Subcutaneous abdominal adipose tissue (tissue), 5 donors: ENCODE data around the gene GZMB.
A peak's percentile ranks its signal among the peaks of the same experiment; 100 is the strongest.
"Not testable (repeated sequence)": the region's sequence is repeated elsewhere in the genome, so short reads cannot be mapped to it uniquely, and the experiment has no call there.

Experiments
- H3K27ac ChIP-seq: one replicate; pipeline ENCODE4 v1.7.0; 2013; ENCODE audit warnings: low read depth, mild to moderate bottlenecking, inconsistent platforms, low read length, moderate library complexity
- H3K27me3 ChIP-seq, 5 donors: one replicate each; pipeline ENCODE4 v1.7.0; 2013; ENCODE audit warnings: low read length in 5 of 5, inconsistent platforms in 1 of 5; ENCODE audit not compliant: control insufficient read depth in 5 of 5, insufficient read depth in 4 of 5
- H3K36me3 ChIP-seq, 5 donors: one replicate each; pipeline ENCODE4 v1.7.0; 2013; ENCODE audit warnings: low read length in 5 of 5; ENCODE audit not compliant: control insufficient read depth in 5 of 5, insufficient read depth in 5 of 5
- H3K4me1 ChIP-seq, 5 donors: one replicate each; pipeline ENCODE4 v1.7.0; 2013; ENCODE audit warnings: low read length in 5 of 5, mild to moderate bottlenecking in 3 of 5, moderate library complexity in 1 of 5; ENCODE audit not compliant: control insufficient read depth in 5 of 5, insufficient read depth in 5 of 5
- H3K4me3 ChIP-seq, 5 donors: one replicate each; pipeline ENCODE4 v1.7.0; 2013; ENCODE audit warnings: low read length in 5 of 5, low read depth in 1 of 5
- H3K9ac ChIP-seq, 5 donors: one replicate each; pipeline ENCODE4 v1.7.0; 2013; ENCODE audit warnings: low read length in 5 of 5, mild to moderate bottlenecking in 4 of 5, moderate library complexity in 3 of 5
- H3K9me3 ChIP-seq, 5 donors: one replicate each; pipeline ENCODE4 v1.7.0; 2013; ENCODE audit warnings: low read length in 5 of 5; ENCODE audit not compliant: control insufficient read depth in 5 of 5
- donor health status: healthy.
- donor health status: healthy.
- donor health status: healthy.
- donor health status: healthy.
- donor health status: healthy.

The GZMB gene

DNA sequence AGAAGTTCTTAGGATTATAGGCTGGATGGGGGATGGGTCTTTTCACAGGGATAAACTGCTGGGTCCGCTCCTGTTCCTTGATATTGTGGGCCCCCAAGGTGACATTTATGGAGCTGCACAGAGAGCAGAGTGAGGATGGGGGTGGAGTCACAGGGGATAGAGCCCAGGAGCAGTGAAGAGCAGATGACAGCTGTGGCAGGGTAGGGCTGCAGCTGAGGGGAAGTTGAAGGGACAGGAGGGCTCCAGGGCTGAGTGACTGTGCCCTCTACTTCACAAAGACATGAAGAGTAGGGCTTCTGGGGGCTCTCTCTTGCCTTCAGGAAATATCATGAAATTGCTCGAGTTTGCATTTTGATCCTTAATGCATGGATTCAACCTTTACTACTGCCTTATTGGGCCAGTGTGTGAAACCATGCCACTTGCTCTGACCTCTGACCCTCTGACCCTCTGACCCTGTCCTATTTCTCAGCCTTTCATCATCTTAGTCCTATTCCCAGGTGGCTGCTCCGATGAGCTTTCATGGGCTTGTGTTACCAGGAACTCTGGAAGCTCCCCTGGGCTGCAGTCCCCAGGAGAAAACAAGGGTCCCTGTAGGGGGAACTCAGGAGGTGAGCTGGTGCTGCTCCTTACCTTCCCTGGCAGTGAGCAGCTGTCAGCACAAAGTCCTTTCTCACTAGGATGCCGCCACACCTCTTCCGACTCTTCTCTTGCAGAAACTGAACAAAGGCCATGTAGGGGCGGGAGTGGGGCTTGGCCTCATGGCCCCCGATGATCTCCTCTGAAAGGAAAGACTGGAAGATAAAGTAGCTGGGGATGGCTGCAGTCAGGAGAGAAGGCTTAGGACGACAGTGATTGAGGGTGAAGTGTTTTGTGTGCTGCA, 26.1 kb downstream of the GZMB start:
- no peaks in the 10 kb centered on the region for H3K4me1 ChIP-seq
- no peaks in the 10 kb centered on the region for H3K9me3 ChIP-seq
- no peaks in the 10 kb centered on the region for H3K27me3 ChIP-seq
- H3K36me3 ChIP-seq, result no peaks in the 10 kb centered on the region
- H3K9ac ChIP-seq, result no peak overlapping the region
- H3K27ac ChIP-seq, result no peak overlapping the region
- H3K4me3 ChIP-seq, result no peak overlapping the region

DNA sequence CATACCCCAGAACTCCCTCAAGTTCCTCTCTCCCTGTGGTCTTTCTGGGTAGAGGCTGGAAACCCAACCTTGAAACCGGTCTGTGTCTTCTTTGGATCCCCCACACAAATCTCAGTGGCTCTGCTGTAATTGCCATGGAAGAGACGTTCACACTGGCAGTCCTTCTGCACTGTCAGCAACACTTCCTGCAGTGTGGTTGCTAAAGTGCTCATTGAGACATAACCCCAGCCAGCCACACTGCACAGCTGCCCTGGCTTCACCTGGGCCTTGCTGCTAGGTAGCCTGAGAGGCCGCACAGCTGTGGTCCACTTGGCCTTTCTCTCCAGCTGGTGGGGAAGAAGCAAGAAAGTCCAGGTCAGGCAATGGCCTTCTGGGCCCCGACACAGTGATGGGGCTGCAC, 26.9 kb downstream of the GZMB start:
- H3K36me3 ChIP-seq, result no peaks in the 10 kb centered on the region
- no peak overlapping the region for H3K27ac ChIP-seq
- no peaks in the 10 kb centered on the region for H3K4me1 ChIP-seq
- no peak overlapping the region for H3K4me3 ChIP-seq
- H3K27me3 ChIP-seq, result no peaks in the 10 kb centered on the region
- H3K9me3 ChIP-seq, result no peaks in the 10 kb centered on the region
- no peak overlapping the region for H3K9ac ChIP-seq

DNA sequence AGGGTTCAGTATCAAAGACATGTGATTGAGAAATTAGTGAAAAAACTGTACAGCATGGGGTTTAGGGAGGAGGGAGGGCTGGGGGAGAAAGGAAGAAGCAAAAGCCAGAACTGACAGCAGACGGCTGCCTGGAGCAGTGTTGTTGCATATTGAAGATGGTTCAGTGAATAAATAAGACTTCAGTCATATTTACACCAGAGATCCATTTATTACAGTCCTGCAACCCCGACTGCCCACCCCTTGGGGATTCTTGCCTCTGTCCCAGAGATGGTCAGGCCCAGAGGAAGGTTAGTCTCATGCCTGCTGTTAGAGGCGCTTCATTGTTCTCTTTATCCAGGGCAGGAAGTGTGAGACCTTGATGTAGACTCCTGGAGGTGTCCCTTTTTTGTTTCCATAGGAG, 27.7 kb downstream of the GZMB start:
- H3K9ac ChIP-seq, result no peak overlapping the region
- no peaks in the 10 kb centered on the region for H3K9me3 ChIP-seq
- H3K4me1 ChIP-seq, result no peaks in the 10 kb centered on the region
- H3K4me3 ChIP-seq, result no peak overlapping the region
- H3K27ac ChIP-seq, result no peak overlapping the region
- H3K27me3 ChIP-seq, result no peaks in the 10 kb centered on the region
- no peaks in the 10 kb centered on the region for H3K36me3 ChIP-seq

DNA sequence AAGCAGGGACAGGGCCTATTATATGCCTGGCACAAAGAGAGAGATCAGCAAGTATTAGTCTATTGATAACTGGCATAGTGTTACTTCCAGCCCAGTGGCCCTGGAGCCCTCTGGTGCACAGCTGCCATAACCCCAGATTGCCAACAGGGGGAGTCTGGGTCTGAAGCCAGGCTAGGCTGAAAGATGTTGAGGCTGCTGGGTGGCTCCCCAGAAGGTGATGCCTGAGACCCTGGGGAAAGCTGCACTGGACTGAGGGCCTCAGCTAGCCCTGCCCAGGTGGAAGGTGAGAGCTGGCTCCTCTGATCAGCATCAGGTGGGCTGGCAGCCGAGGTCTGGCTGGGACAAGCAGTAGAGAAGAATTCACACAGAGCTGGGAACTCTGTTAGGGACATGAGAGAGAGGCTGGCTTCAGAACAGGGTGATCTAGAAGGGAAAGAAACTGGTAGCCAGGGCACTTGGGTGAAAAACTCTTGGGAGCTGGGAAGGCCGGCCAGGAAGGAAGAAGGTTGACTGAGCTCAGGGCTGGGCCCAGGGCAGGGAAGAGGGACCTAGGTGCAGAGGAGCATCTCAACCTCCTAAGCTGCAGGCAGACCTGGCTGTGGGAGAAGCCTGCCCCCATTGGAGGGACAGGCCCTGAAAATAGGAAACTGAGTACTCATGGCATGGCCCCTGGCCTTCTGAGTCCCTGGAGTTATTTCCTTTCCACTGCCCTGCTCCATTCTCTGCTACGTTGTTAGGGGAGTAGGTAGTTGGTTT, 28.4 kb downstream of the GZMB start:
- no peaks in the 10 kb centered on the region for H3K36me3 ChIP-seq
- H3K9ac ChIP-seq, result no peak overlapping the region
- H3K4me3 ChIP-seq, result no peak overlapping the region
- no peaks in the 10 kb centered on the region for H3K9me3 ChIP-seq
- no peak overlapping the region for H3K27ac ChIP-seq
- no peaks in the 10 kb centered on the region for H3K4me1 ChIP-seq
- H3K27me3 ChIP-seq, result peaks cover 0 to 2% (median 0%) of the 10 kb centered on the region in 5 donors

- H3K4me1 ChIP-seq, result no peaks in the 10 kb centered on the region
- no peak overlapping the region for H3K4me3 ChIP-seq
- no peaks in the 10 kb centered on the region for H3K36me3 ChIP-seq
- peaks cover 2 to 27% (median 17%) of the 10 kb centered on the region in 5 donors for H3K9me3 ChIP-seq
- no peak overlapping the region for H3K27ac ChIP-seq
- H3K9ac ChIP-seq, result no peak overlapping the region
- H3K27me3 ChIP-seq, result peaks cover 0 to 3% (median 0%) of the 10 kb centered on the region in 5 donors
Observed at GRCh38 chr14:24597403-24597802, 36.6 kb downstream of the GZMB start.

GRCh38 chr14:24595073-24595808, 38.7 kb downstream of the GZMB start:
- Histone ChIP-seq H3K36me3 (no peaks in the 10 kb centered on the region), H3K4me1 (no peaks in the 10 kb centered on the region), H3K27me3 (no peaks in the 10 kb centered on the region), H3K27ac (no peak overlapping the region), H3K9ac (no peak overlapping the region), H3K9me3 (peaks cover 2 to 27% (median 17%) of the 10 kb centered on the region in 5 donors), H3K4me3 (peak overlapping the region in 2 of 5 donors; percentile 18 to 25)

GRCh38 chr14:24591004-24591403, 43.0 kb downstream of the GZMB start:
- H3K36me3 ChIP-seq, H3K27ac ChIP-seq, H3K27me3 ChIP-seq, H3K9ac ChIP-seq, H3K4me1 ChIP-seq, H3K4me3 ChIP-seq: not testable (repeated sequence)
- H3K9me3 ChIP-seq, result peaks cover 2 to 30% (median 17%) of the 10 kb centered on the region in 5 donors

DNA sequence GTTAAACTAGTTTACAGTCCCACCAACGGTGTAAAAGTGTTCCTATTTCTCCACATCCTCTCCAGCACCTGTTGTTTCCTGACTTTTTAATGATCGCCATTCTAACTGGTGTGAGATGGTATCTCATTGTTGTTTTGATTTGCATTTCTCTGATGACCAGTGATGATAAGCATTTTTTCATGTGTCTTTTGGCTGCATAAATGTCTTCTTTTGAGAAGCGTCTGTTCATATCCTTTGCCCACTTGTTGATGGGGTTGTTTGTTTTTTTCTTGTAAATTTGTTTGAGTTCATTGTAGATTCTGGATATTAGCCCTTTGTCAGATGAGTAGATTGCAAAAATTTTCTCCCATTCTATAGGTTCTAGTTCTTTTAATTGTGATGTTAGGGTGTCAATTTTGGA, 49.6 kb downstream of the GZMB start:
- not testable (repeated sequence) for H3K36me3 ChIP-seq, H3K4me3 ChIP-seq, H3K27me3 ChIP-seq, H3K9ac ChIP-seq, H3K4me1 ChIP-seq, H3K27ac ChIP-seq
- peaks cover 0 to 16% (median 0%) of the 10 kb centered on the region in 5 donors for H3K9me3 ChIP-seq
